HG02571 (cell line): Measurements from ENCODE around the gene DMXL1.
"Not testable (repeated sequence)": the region's sequence is repeated elsewhere in the genome, so short reads cannot be mapped to it uniquely, and the experiment has no call there.

Experiments
- ATAC-seq: cut with Tn5 transposase; IDR thresholded peaks from one replicate; pipeline ENCODE4 v1.9.1; 2021; ENCODE audit warnings: mild to moderate bottlenecking, moderate library complexity; ENCODE audit not compliant: unreplicated experiment

Gene DMXL1

GRCh38 chr5:119190470-119191095 lies 119.7 kb downstream of the DMXL1 start:
- ATAC-seq = no peak

DNA sequence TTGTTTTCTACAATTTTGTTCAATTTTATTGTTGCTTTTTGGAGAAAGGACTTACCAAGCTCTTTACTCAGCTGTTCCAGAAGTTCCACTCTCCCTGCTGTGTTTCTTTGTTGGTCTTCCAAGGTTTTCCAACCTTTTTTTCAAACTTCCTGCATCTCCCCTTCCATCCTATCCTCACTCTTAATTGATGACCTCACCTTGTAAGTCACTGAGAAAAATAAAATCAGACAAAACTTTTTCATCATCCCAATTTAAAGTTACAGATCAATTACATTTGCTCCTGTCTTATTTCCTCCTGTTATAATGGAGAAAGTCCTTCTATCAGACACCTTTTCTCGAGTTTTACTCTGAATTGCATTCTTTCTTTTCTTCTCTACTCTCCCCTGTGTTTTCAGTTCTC lies 121.1 kb downstream of the DMXL1 start:
- ATAC-seq = no peak

- ATAC-seq = no peak
Measured at GRCh38 chr5:119200795-119201194, 129.9 kb downstream of the DMXL1 start.

DNA sequence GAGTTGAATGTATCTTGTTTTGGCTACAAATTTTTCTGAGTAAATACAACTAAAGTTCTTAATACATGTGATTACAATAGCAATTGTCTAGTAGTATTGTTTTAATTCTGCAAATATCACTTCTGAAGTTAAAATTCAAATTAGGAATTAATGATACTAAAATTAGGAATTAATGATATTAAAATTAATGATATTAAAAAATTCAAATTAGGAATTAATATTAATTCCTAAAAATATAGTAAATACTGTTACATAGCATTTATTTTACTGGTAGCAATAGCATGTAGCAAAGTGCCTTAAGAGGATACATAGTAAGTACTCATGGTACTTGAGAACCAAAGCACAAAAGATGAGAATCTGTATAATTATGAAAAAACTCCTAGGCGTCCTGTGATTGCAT lies 136.2 kb downstream of the DMXL1 start:
- no peak for ATAC-seq

GRCh38 chr5:119212026-119212425 lies 141.1 kb downstream of the DMXL1 start:
- no peak for ATAC-seq

GRCh38 chr5:119212676-119213075 lies 141.8 kb downstream of the DMXL1 start:
- no peak for ATAC-seq

- ATAC-seq = no peak
Measured at GRCh38 chr5:119217183-119217582, 146.3 kb downstream of the DMXL1 start.

GRCh38 chr5:119218830-119219782 lies 148.2 kb downstream of the DMXL1 start:
- no peak for ATAC-seq

GRCh38 chr5:119220576-119221197 lies 149.8 kb downstream of the DMXL1 start:
- ATAC-seq = no peak

DNA sequence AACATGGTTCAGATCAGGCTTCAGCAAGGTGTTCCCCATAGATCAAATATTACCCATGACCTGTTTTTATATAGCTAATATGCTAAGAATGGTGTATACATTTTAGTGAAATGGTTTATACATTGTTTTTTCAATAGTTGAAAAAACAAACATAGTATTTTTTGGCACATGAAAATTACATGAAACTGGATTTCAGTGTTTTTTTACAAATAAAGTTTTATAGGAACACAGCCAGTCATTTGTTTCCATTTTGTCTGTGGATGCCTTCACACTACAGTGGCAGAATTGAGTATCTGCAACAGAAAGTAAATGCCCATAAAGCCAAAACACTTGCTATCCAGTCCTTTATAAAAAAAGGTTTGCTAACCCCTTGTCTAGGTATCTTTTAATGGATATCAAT lies 150.4 kb downstream of the DMXL1 start:
- no peak for ATAC-seq

DNA sequence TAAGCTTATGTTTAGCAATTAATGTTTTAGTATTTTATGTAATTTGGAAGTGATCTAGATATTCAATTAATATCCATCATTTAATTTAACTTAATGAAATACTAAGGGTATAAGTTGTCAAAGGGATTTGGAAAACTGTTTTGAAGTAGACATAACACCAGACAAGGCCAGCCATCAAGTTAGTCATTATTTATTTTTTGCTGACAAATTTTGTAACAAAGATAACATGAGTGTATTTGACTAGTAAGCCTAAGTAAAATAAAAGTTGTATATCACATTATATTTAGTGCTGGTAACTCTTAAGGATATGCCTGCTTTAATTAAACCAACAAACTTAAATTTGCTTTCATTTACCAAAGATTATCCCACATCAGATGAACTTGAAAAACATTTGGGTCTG lies 159.1 kb downstream of the DMXL1 start:
- no peak for ATAC-seq

DNA sequence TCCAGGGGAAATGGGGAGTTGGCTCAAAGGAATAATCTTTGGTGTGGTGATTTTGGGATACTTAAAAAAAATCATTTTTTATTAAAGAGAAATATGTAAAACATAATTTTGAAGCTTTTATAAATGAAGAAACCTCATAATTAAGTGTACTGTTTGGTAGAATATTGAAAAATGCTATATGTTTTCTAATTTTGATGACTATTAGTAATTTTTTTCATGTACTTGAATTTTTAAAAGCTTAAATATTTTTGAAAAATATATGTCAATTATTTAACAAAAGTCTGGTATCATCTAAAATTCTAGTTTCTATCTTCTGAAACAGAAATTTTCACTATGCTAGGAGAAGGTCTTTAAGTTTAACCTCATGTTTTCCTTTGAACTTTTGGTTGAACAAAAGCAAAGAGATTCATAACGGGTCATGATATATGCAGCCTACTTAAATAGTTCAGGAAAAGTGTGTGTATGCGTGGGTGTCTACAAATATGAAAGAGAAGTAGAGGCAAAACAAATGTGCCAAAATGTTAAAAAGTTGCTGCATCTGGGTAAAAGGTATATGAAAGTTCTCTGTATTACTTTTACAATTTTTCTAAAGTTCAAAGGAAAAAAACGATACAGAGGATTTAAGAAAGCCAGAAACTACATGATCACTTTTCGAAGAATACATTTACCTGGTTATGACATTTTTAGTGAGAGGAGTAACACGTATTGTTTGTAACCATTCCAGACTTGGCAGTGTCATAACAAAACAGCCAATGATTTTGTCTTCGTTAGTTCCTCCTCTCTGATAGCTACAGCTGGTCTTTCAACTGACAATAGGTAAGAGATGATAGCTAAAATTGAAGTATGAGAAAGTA lies 167.6 kb downstream of the DMXL1 start:
- ATAC-seq = no peak

- no peak for ATAC-seq
Measured at GRCh38 chr5:119239119-119239417, 168.2 kb downstream of the DMXL1 start.

DNA sequence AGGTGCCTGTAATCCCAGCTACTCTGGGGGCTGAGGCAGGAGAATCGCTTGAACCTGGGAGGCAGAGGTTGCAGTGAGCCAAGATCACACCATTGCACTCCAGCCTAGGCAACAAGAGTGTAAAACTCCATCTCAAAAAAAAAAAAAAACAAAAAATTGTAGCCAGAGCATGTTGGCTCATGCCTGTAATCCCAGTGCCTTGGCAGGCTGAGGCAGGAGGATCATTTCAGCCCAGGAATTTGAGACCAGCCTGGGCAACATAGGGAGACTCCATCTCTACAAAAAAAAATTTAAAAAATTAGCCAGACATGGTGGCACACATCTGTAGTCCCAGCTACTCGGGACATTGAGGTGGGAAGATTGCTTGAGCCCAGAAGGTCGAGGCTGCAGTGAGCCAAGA lies 168.9 kb downstream of the DMXL1 start:
- ATAC-seq = not testable (repeated sequence)

GRCh38 chr5:119243888-119244287 lies 173.0 kb downstream of the DMXL1 start:
- ATAC-seq = no peak

DNA sequence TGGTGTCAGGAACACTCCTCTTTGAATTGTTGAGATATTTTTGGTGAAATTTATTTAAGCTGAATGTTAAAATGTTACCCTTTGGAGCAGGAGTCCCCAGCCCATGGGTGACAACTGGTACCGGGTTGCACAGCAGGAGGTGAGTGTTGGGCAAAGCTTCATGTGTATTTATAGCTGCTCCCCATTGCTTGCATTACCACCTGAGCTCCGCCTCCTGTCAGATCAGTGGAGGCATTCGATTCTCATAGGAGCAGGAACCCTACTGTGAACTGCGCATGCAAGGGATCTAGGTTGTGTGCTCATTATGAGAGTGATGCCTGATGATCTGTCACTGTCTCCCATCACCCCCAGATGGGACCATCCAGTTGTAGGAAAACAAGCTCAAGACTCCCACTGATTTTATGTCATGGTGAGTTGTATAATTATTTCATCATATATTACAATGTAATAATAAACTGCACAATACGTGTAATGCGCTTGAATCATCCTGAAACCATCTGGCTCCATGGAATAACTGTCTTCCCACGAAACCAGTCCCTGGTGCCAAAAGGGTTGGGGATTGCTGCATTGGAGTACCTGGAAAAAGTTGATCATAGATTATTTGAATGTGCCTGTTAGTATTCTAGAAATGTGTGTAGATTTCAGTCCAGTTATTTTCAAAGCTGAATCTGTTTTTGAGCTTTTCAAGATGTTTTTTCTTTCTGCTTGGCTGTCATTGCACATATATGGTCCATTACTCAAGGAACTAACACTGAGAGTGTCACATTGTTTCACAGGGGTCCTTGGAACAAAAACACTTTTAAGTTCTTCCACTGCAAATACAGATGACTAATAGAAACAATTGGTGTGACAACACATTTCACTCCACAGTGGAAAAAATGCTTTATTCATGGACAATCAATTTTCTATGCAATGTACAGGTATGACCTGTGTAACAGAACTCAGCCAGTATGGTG lies 180.3 kb downstream of the DMXL1 start:
- ATAC-seq = no peak

GRCh38 chr5:119255571-119256356 lies 184.9 kb downstream of the DMXL1 start:
- ATAC-seq = no peak

DNA sequence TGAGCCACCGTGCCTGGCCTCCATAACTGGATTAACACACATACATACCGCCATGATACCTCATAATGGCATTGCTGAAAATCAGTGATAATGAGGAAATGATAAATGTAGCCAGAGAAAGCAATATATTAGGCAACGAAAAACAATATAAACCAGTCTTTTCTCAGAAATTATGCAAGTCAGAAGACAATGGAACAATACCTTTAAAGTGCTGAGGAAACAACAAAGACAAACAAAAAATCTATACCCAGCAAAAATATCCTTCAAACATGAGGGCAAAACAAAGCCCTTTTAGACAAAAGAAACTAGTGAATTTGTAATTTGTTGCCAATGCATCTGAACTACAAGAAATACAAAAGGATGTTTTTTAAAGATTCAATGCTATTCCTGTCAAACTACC lies 186.7 kb downstream of the DMXL1 start:
- no peak for ATAC-seq

DNA sequence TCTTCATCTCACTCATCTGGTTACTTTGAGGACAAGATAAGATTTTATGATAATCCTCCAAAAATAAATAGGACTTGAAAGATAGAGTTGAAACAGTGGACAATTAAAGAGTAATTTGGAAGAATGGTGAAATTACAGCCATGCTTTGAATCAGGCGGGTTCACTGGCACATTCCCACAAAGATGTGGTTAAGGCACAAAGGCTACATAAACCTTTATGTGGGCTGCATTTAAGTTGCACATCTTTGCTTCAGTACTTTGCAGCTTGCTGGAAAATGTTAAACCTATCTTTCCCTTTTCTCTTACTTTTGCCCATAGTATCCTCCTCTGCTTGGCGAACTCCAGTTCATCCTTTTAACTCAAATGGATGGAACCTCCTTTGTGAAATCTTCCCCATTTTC lies 192.8 kb downstream of the DMXL1 start:
- no peak for ATAC-seq
